ENCODE results near the gene IGFL4. TPM values are rescaled to one million over a fixed set of nuclear protein-coding genes. Genes with fewer than 3 reads are reported as not detected.

Gene IGFL4
- total RNA-seq (2014; rRNA removed) (not detected in 2 replicates), Bru-seq, nascent RNA (not detected), BruChase-seq, experiment 1, labeled RNA remaining after a 6-hour chase (not detected), BruChase-seq, experiment 2, labeled RNA remaining after a 2-hour chase (percentile 2 among the genes with signal in this experiment)
- long read RNA-seq, result 0 reads

DNA sequence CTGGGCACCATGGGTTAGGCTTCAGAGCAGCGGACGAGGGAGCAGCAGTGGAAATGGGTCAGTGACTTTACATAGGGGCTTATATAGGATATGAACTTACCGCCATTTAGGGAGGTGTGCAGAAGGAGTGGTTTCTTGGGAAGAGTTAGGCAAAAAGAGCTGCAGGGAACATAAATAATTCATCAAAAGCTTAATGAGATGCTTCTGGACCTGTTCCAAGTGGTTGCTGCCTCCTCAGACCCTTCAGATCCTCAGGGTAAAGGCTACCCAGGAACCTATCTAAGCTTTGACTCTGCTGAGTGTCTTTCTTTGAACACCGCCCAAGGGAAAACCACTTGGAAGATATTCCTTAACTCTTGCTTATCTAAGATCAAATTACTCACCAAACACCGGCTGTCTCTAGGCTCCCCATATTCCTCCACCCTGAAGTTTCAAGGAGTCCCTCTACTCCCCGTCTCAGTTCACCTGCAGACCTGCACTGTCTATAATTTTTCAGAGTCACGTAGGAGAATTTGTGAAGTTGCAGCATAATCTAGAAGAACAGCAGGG lies at the start of gene IGFL4:
Gene IGFL4 (minus strand): TSS at position 51 of the 549 bp plus-strand sequence. CDS start 40 bp downstream, at position 11.
- TF ChIP-seq EZH2 (IDR thresholded peaks at IDR 0.05; ENCODE audit: low read length, unreplicated experiment), result no peak
- Histone ChIP-seq H3K9ac (ENCODE audit: low read length) (no peak within 1 kb of the TSS), H3K79me2 (ENCODE audit: low read length) (no peaks in the 10 kb centered on the region), H3K27me3 (ENCODE audit: low read length) (peaks cover 8% of the 10 kb centered on the region; the same call in 1 of the 2 replicates), H3K4me1 (ENCODE audit: insufficient read depth, low read length) (peaks cover 9% of the 10 kb centered on the region; the same call in 1 of the 2 replicates), H3F3A (ENCODE audit: low read length, unreplicated experiment) (no peaks in the 10 kb centered on the region), H3K36me3 (ENCODE audit: low read depth, low read length) (no peaks in the 10 kb centered on the region), H3K9me3 (ENCODE audit: low read length) (0 out of 2 replicates have a peak, but pooled peaks cover 4% of the 10 kb centered on the region), H3K4me3 (ENCODE audit: low read length) (no peak within 1 kb of the TSS), H3K9me2 (replicated peaks; ENCODE audit: low read length) (no peaks in the 10 kb centered on the region), H3K27ac (ENCODE audit: low read length) (no peak within 1 kb of the TSS), H4K20me1 (ENCODE audit: low read length) (no peaks in the 10 kb centered on the region), H2AFZ (ENCODE audit: low read length) (no peak within 1 kb of the TSS), H3K4me2 (ENCODE audit: low read length) (no peak within 1 kb of the TSS)
- DNase-seq, result peak; percentile 42
- no peak for ATAC-seq
- intact Hi-C loops (cut with micrococcal nuclease), result no loop called here
- POLR2A ChIA-PET (ENCODE audit: unreplicated experiment), result no interaction called here
- CTCF ChIA-PET, result no interaction called here
- no TSS peak for BruUV-seq (replicated peaks)

GRCh38 chr19:46090444-46090843 lies 49.6 kb upstream of the IGFL4 start:
- no peak for ATAC-seq
- Histone ChIP-seq H2AFZ (ENCODE audit: low read length) (no peak overlapping the region), H3K4me1 (ENCODE audit: insufficient read depth, low read length) (no peaks in the 10 kb centered on the region), H3K4me2 (ENCODE audit: low read length) (no peak overlapping the region), H4K20me1 (ENCODE audit: low read length) (no peaks in the 10 kb centered on the region), H3K79me2 (ENCODE audit: low read length) (no peaks in the 10 kb centered on the region), H3K9me3 (ENCODE audit: low read length) (0 out of 2 replicates have a peak, but pooled peaks cover 5% of the 10 kb centered on the region), H3K27ac (ENCODE audit: low read length) (no peak overlapping the region), H3F3A (ENCODE audit: low read length, unreplicated experiment) (no peaks in the 10 kb centered on the region), H3K9me2 (replicated peaks; ENCODE audit: low read length) (no peaks in the 10 kb centered on the region), H3K9ac (ENCODE audit: low read length) (no peak overlapping the region), H3K4me3 (ENCODE audit: low read length) (no peak overlapping the region), H3K27me3 (ENCODE audit: low read length) (peaks cover 35% of the 10 kb centered on the region), H3K36me3 (ENCODE audit: low read depth, low read length) (no peaks in the 10 kb centered on the region)
- BruUV-seq (replicated peaks), result no TSS peak
- POLR2A ChIA-PET (ENCODE audit: unreplicated experiment), result no interaction called here
- intact Hi-C loops (cut with micrococcal nuclease), result no loop called here
- CTCF ChIA-PET, result no interaction called here
- DNase-seq, result no peak
- TF ChIP-seq EZH2phosphoT487 (IDR thresholded peaks at IDR 0.05; ENCODE audit: borderline replicate concordance, low read length) (no peak), EZH2 (IDR thresholded peaks at IDR 0.05; ENCODE audit: low read length, unreplicated experiment) (no peak)
- TF ChIP-seq, protein P1, sequence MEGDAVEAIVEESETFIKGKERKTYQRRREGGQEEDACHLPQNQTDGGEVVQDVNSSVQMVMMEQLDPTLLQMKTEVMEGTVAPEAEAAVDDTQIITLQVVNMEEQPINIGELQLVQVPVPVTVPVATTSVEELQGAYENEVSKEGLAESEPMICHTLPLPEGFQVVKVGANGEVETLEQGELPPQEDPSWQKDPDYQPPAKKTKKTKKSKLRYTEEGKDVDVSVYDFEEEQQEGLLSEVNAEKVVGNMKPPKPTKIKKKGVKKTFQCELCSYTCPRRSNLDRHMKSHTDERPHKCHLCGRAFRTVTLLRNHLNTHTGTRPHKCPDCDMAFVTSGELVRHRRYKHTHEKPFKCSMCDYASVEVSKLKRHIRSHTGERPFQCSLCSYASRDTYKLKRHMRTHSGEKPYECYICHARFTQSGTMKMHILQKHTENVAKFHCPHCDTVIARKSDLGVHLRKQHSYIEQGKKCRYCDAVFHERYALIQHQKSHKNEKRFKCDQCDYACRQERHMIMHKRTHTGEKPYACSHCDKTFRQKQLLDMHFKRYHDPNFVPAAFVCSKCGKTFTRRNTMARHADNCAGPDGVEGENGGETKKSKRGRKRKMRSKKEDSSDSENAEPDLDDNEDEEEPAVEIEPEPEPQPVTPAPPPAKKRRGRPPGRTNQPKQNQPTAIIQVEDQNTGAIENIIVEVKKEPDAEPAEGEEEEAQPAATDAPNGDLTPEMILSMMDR (conservative IDR thresholded peaks at IDR 0.05; ENCODE audit: low read depth, low read length), result no peak

- H3K4me3 ChIP-seq (ENCODE audit: low read length), result no peak overlapping the region
- ChIA-PET CTCF (no interaction called here), POLR2A (ENCODE audit: unreplicated experiment) (no interaction called here)
- 0 out of 2 replicates have a peak, but pooled peaks cover 5% of the 10 kb centered on the region for H3K9me3 ChIP-seq (ENCODE audit: low read length)
- no peak overlapping the region for H3K27ac ChIP-seq (ENCODE audit: low read length)
- H4K20me1 ChIP-seq (ENCODE audit: low read length), result no peaks in the 10 kb centered on the region
- H3K4me1 ChIP-seq (ENCODE audit: insufficient read depth, low read length), result no peaks in the 10 kb centered on the region
- TF ChIP-seq, protein P1 (conservative IDR thresholded peaks at IDR 0.05; ENCODE audit: low read depth, low read length), result no peak
- TF ChIP-seq EZH2 (IDR thresholded peaks at IDR 0.05; ENCODE audit: low read length, unreplicated experiment) (no peak), EZH2phosphoT487 (IDR thresholded peaks at IDR 0.05; ENCODE audit: borderline replicate concordance, low read length) (no peak)
- H3K79me2 ChIP-seq (ENCODE audit: low read length), result no peaks in the 10 kb centered on the region
- no peaks in the 10 kb centered on the region for H3F3A ChIP-seq (ENCODE audit: low read length, unreplicated experiment)
- H3K36me3 ChIP-seq (ENCODE audit: low read depth, low read length), result no peaks in the 10 kb centered on the region
- H3K4me2 ChIP-seq (ENCODE audit: low read length), result no peak overlapping the region
- H2AFZ ChIP-seq (ENCODE audit: low read length), result no peak overlapping the region
- H3K27me3 ChIP-seq (ENCODE audit: low read length), result peaks cover 35% of the 10 kb centered on the region
- no peak overlapping the region for H3K9ac ChIP-seq (ENCODE audit: low read length)
- intact Hi-C loops (cut with micrococcal nuclease), result no loop called here
- ATAC-seq (no peak), DNase-seq (no peak)
- H3K9me2 ChIP-seq (replicated peaks; ENCODE audit: low read length), result no peaks in the 10 kb centered on the region
- BruUV-seq (replicated peaks), result no TSS peak
These were observed 48.6 kb upstream of the IGFL4 start for GRCh38 chr19:46089432-46089831.
